HG02938 (cell line): ENCODE data around the gene RASSF8.

Source experiments
- ATAC-seq: cut with Tn5 transposase; IDR thresholded peaks from one replicate; pipeline ENCODE4 v1.9.1; 2021; ENCODE audit warnings: mild to moderate bottlenecking, moderate library complexity; ENCODE audit not compliant: unreplicated experiment

Gene RASSF8

DNA sequence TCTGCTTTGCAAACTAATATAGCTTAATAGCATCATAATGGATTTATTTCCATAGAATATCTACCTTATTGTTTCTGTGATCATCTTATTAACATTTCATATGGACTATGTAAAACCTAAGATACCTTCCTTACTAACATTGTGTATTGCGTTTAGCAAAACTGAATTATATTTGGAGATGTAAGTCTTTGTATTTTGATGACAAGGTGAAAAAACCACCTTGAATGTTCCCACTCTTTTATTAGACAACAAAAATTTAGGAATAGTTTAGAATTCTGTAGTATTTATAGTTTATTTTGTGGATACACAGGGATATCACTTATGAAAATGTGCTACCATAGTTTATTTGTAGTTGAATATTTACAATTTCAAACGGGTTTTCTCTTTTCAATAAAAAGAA lies 32.0 kb downstream of the RASSF8 start:
- ATAC-seq = no peak

- no peak for ATAC-seq
Measured at GRCh38 chr12:25992026-25992782, 33.7 kb downstream of the RASSF8 start.

DNA sequence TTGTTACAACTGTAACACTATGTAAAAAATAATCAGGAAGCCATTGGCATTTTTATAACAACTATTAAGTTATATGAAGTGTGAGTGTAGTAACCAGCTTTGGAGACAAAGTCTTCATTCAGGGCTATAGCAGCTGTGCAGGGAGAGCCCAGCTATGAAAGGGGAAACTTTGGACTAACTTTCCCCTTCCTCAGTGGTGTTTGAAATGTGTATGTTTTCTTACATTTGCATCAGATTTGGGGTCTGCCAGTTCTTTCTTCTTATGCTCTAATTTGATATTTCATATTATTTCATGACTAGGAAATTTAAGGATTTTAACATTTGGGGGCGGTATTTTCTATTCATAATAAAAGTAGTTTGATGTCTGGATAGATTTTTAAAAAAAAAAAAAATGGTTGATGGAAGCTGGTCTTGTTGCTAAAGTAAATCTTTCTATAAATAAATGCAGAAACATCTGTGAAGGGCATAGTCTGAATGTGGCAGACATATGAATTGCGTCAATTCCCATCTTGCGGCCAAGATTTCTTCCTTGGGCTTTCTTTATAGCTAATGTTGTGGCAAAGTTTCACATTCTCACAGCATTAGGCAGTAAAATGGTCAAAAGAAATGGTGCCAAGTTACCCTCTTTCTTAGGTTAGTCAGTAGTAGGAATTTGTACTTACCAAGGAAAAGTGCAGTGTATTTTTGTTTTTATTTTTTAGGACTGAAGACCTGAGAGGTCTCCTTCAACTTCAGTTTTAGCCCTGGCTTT lies 35.6 kb downstream of the RASSF8 start:
- no peak for ATAC-seq

DNA sequence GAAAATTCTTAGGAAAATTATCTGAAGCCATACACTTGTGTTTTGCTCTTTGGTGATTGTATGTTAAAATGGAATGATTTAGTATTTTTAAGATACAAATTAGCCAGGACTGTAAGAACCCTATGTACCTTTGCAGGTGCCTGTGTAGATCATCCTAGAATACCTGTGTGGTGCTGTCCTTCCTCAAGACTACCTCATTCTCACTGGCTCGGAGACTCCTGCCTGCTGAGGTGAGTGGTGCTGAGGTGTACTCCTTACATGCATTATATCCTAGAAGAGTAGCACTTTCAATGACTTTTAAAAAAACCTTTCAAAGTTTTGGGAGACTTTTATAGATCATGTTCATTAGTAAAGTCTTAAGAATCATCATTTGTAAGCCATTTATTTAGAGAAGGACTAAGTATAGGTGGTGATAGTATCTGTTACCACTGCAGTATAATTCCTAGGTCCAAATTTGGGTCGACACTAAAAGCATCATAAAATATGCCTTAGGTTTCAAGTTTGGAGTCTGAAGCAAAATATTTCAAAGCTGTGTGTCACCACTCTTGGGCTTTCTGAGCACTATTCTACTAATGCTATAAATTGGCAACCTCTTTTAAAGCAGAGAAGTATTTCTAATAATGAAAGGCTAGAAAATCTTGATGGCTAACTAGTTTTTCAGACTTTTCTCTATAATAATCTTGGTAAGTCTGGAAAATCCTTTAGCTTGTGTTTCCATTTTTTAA lies 36.6 kb downstream of the RASSF8 start:
- ATAC-seq = no peak

DNA sequence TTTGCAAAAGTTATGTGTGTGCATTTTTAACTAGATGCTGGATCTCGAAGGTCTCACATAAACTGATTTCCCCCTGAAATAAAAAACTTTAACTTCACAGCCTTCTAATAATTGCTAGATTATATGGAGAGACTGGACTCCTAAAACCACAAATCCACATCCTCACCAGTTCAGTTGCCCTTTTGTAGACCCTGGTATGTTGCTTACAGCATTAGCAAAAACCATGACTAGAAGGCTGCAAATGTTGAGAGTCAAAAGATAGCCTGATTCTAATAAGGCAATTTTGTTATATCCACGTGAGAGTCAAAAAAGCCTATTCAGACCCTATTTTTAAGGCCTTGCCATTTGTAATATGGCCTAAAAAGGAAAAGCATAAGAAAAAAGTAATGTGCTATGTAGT lies 37.4 kb downstream of the RASSF8 start:
- ATAC-seq = no peak

GRCh38 chr12:25996677-25997076 lies 38.2 kb downstream of the RASSF8 start:
- peak; percentile 72 for ATAC-seq

DNA sequence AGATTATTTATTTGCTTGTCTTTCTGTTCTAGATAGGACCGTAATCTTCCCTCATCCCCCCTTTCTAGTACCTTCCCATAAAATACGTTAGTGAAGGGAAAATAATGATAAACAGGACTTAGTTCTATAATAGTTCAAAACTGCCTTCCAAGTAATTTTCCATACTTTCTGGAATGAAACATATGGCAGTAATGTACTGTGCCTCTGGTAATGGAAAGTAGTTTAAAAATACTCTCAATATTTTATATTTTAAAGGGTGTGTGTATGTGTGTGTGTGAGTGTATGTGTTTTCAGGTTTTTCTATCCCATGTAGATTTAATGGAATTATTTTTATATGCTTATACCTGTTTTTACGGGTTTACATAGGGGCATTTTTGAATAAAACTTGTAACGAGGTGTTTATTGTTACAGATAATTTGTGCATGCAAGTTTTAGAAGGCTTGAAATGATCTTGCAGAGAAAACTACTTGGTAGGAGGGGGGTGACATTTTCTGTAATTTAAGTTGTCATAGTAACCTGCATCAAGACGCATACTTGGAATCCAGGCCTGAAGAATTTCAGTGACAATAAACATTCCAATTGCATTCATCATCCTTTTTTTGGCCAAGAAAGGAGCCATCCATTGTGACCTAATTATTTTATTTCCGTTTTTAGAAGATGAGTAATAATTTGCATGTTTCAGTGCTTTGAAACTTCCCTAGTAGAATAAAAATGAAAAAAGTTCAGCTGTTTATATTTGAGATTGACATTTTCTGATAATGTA lies 38.9 kb downstream of the RASSF8 start:
- ATAC-seq = no peak

DNA sequence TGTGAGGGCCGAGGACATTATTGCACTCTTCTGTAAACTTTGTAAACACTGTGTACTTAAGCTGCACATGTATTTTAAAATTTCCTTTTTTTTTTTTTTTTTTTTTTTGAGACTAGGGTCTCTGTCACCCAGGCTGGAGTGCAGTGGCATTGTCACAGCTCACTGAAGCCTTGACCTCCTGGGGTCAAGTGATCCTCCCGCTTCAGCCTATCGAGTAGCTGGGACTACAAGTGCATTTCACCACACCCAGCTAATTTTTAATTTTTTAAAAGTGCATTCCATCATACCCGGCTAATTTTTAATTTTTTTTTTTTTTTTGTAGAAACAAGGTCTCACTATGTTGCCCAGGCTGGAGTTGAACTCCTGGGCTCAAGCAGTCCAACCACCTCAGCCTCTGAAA lies 42.4 kb downstream of the RASSF8 start:
- ATAC-seq = no peak

GRCh38 chr12:26001530-26001929 lies 43.0 kb downstream of the RASSF8 start:
- no peak for ATAC-seq

DNA sequence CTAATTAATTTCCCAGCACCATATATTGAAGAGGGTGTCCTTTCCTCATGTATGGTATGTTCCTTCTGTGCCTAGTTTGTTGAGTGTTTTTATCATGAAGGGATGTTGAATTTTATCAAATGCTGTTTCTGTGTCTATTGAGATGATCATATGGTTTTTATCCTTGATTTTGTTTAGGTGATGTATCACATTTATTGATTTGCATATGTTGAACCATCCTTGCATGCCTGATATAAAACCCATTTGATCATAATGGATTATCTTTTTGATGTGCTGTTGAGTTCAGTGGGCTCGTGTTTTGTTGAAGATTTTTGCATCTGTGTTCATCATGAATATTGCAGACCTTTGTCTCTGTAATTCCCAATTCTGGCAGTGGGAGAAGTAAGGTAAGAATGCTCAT lies 44.6 kb downstream of the RASSF8 start:
- ATAC-seq = no peak

DNA sequence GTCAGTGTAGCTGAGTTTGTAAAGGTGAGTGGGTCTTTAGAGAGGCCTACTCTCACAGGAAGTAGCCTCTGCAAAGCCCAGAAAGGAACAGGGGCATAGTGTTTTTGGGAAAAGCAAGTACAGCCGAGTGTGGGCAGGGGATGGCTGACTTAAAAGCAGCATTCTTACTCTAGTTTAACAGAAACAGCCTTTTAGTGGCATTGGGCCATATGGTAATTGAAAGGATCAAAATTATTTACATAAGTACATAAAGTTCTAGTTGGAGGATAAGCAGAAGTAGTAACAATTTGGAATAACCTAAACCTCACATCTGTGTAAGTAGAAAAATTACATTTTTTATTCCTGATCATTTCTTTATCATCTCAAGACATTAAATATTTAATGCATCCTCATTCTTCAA lies 49.1 kb downstream of the RASSF8 start:
- no peak for ATAC-seq

DNA sequence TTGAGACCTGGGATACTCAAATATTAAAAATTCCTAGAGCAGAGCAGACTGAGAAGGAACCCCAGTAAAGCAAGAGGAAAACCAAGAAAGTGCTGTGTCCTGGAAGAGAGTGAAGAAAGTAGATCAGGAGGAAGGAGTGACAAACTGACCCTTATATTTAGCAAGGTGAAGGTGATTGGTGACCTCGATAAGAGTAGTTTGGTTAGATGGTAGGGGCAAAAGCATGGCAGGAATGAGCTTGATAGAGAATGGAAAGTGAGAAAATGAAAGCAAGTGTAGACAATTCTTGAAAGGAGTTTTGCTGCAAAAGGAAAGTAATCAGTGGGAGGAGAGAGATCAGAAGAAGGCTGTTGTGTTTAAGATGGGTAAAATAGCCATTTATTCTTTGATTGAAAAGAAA lies 51.1 kb downstream of the RASSF8 start:
- no peak for ATAC-seq

GRCh38 chr12:26010293-26010821 lies 51.9 kb downstream of the RASSF8 start:
- ATAC-seq = no peak

GRCh38 chr12:26011099-26011498 lies 52.6 kb downstream of the RASSF8 start:
- no peak for ATAC-seq

DNA sequence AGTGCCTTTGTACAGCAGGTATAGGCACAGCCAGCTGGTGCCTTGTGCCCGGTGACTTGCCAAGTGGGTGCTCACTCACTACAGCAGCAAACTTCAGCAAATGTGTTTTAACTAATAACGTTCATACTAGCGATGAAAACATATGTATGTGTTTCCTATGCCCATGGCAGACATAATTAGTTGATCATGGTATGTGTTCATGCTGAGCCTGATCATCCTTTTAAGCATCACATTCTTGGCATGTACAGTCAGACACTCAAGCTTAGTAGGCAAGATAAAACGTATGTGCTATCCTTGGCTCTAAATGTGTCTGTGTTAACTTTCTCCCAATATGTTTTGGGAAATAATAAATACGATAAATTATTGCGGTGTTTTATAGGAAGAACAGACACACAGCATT lies 55.6 kb downstream of the RASSF8 start:
- ATAC-seq = no peak

GRCh38 chr12:26016516-26016915 lies 58.0 kb downstream of the RASSF8 start:
- ATAC-seq = no peak

GRCh38 chr12:26017484-26018211 lies 59.2 kb downstream of the RASSF8 start:
- no peak for ATAC-seq

- ATAC-seq = no peak
Measured at GRCh38 chr12:26018926-26019325, 60.4 kb downstream of the RASSF8 start.

- no peak for ATAC-seq
Measured at GRCh38 chr12:26021534-26021933, 63.1 kb downstream of the RASSF8 start.

GRCh38 chr12:26022043-26022442 lies 63.6 kb downstream of the RASSF8 start:
- no peak for ATAC-seq
